Germinal center (tissue), 1 donor: Measurements from ENCODE around the gene ST6GALNAC4.

Experiments
- DNase-seq: peaks from one replicate; pipeline ENCODE4 v3.0.0; 2012; ENCODE audit warnings: mixed read lengths, low spot score

Gene ST6GALNAC4

GRCh38 chr9:127946728-127947127 is 29.9 kb upstream of the ST6GALNAC4 start:
- no peak for DNase-seq

- DNase-seq = no peak
Observed at GRCh38 chr9:127945942-127946341, 29.1 kb upstream of the ST6GALNAC4 start.

GRCh38 chr9:127945338-127945737 is 28.5 kb upstream of the ST6GALNAC4 start:
- no peak for DNase-seq

GRCh38 chr9:127944586-127945218 is 27.9 kb upstream of the ST6GALNAC4 start:
- no peak for DNase-seq

DNA sequence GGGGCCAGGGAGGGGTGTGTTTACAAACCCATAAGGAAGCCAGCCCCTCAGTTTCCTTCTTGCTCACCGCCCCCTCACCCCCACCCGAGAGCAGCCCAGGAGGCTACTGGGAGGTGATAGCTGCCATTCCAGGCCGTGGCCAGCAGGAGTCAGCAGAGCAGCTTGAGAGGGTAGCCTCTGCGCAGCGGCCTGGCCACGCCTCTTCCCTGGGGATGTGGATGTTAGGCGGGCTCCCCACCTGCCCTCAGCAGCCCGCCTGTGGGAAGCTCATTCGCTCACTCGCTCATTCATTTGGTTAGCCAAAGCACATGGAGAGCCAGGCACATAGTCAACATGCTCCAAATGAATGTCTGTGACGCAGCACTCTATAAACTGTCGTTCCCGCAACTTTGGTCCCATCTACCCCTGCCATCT is 26.9 kb upstream of the ST6GALNAC4 start:
- peak; percentile 78 for DNase-seq

DNA sequence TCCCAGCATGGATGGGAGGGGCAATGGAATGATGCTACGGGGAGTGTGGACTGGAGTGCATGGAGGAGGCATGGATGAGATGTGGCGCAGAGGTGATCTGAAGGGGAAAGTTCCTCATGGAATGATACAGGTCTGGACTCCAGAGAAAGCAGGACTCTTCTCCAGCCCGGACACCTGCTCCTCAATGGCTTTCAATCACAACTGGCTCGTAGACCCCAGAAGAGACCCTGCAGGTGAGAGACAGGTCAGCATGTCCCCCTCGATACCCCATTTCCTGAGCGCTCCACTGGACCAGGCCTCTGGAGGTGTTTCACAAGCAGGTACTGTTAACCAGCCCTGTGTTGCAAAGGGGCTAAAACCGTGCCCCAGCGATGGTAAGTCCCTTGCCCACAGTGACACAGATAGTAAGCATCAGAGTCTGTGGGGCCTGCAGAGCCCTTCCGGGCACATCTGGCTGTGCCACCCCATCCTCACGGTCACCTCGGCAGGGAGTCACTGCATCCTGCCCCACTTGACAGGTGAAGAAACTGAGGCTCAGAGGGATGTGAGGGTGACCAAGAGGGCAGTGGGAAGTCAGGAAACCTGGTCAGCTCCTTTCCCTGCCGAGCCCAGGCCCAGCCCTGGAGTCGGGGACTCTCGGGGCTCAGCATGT is 26.3 kb upstream of the ST6GALNAC4 start:
- no peak for DNase-seq

GRCh38 chr9:127942216-127943010 is 25.6 kb upstream of the ST6GALNAC4 start:
- peak; percentile 57 for DNase-seq

DNA sequence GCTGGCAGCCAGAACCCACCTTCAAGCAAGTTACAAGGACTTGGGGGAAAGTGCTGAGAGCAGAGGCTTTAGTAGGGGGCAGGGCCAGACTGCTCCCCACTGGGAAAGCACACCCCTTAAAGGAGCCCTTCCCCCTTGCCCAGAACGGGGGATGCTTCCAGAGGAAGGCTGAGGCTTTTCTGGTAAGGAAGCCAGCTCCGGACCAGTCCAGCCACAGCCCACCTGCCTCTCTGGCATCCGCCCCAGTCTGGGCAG is 25.0 kb upstream of the ST6GALNAC4 start:
- no peak for DNase-seq

DNA sequence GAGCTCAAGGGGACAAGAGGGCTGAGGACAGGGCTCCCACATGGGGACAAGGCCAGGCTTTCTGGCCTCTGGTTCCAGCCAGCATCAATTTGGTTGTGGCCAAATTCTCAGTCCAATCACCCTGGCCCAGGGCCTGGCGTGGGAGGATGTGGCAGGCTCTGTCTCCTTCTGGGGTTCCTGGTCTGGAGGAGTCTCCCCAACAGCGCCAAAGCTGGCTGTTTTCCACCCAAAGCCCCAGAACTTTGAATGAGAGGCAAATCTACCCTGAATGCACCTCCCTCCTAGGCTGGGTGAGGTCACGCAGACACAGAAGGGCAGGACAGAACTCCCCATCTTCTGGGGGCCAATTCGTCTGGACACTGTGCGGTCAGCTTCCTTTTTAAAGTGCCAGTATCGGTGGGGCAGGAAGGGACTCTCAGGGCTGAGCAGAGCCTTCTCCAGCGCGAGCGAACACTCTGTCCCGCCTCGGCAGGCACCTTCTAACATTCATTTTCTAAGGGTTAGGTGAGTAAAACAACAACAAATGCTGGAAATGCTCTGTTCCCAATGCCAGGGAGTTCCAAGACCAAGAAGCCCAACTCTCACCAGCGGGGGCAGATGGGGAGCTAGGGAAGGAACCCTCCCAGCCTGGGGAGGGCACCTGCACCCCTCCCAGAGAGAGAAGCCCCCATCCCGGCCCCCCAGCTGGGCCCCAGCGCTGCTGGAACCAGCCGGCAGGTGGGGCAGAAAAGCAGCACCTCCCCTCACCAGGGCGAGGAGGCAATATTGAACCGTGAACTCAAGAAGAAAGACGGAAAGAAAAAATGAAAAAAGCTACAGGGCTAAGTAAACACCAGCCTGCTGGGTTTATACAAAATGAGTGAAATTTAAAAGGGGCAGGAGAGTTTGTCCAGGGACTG is 24.5 kb upstream of the ST6GALNAC4 start:
- DNase-seq = no peak

DNA sequence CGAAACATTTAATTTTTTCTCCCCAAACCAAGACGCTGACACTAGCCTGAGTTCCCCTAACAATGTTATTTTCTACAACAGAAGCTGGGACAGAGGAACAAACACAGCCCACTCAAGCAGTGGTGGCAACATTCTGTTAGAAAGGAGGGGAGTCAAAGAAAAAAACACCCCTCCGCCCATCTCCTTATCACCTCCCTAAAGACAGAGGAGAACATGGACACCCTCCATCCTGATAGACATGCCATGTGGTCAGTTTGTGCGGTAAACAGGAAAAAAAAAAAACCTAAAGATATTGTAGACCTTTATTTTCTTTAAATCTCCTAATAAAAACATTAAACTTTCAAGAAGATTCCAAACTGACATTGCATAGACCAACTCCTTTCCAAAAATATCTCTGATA is 23.8 kb upstream of the ST6GALNAC4 start:
- DNase-seq = no peak

DNA sequence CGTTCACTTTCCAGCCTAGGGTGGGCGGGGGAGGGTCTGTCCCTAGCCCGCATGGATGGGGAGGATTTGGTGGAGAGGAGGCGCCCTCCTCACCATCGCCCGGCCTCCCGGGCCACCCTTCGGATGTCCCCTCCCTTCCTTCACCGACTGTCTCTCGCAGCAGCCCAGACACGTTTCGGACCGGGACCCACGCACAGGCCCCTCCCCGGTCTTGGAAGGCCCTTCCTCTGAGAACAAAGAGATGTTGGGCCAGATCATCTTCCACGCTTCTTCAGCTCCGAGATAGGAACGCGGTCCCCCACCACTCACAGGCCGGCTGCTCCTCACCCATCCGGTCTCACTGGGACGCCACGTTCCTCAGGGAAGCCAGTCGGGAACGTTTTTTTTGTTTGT is 21.5 kb upstream of the ST6GALNAC4 start:
- DNase-seq = no peak

DNA sequence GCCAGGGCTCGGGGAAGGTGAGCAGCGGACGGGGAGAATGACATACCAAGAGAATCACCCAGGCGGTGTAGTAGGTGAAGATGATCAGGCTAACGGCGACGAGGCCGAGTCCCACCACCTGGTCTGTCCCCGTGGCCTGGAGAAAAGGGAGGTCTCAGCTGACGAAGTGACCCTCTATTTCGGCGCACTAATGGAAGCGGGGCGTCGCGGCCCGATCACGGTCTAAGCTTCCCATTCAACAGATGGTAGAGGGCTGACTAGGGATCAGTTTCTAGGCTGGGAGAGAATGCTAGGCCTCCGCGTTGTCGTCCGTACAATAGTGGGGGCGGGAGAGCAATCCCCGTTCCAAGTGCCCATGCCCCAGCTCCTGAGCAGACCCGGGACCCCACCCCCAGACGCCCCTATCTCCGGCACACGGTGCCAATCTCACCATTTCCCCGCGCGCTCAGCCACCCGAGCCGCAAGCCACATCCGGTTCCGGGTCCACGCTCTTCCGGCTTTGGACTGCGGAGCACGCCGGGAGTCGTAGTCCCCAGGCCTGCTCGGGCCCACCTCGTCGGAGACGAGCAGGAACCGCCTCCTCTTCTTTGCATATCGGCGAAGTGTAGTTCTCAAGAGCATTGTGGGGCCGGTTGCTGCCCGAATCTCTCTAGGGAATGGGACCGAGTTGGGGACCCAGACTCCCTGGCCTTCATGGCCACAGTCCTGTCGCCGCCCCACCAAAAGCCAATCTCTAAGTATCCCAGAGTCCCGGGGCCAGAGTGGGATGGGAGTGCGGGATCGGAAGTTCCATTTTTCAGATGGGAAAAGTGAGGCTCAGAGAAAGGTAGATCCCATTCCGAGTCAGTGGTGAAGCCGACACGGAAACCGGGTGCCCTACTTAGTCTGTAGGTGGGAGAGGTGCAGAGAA is 20.8 kb upstream of the ST6GALNAC4 start, which contains the start of gene DPM2:
Gene DPM2, minus strand, starts transcription at position 467 of the 910 bp plus-strand sequence. Its CDS starts 34 bp downstream, at position 433.
- peak; percentile 93 for DNase-seq

DNA sequence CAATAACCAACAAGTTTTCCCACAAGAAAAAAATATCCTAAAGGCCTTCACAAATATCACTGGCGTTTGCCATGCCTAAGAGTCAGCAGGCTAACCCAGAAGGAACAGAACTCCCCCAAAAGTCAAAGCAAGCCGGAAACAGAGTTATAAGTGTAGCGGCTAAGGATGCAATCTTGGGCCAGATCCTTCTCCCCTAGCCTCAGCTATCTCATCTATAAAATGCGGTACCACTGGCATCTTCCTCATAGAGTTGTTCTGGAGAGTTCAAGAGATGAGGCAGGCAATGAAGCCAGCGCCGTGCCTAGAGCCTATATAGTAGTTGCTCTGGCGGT is 20.2 kb upstream of the ST6GALNAC4 start:
- no peak for DNase-seq

DNA sequence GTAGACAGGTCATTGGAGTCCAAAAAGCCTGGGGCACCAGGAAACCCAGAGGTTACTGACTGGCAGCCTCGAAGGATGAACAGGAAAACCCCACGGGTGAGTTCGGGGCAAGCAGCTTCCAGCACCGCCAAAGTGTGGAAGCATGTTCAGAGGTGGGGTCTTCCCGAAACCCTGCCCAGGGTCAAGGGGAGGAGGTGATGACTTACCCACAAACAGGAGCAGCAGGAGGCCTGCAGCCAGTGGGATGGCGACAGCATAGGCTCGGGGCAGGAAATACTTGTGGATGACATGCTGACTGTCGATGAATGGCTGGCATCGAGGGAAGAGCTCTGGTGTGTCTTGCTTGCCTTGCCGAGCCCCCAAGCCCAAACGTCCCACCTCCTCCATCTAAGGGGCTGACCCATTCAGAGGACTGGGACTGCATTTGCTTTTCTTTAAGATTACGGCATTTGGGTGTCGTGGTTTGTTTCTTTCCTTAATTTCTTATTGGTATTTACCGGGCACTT is 19.6 kb upstream of the ST6GALNAC4 start:
- no peak for DNase-seq

GRCh38 chr9:127935765-127936221 is 19.0 kb upstream of the ST6GALNAC4 start:
- no peak for DNase-seq

GRCh38 chr9:127934986-127935385 is 18.1 kb upstream of the ST6GALNAC4 start:
- no peak for DNase-seq

- DNase-seq = no peak
Observed at GRCh38 chr9:127934248-127934647, 17.4 kb upstream of the ST6GALNAC4 start.

- peak; percentile 35 for DNase-seq
Observed at GRCh38 chr9:127931092-127931881, 14.4 kb upstream of the ST6GALNAC4 start.

DNA sequence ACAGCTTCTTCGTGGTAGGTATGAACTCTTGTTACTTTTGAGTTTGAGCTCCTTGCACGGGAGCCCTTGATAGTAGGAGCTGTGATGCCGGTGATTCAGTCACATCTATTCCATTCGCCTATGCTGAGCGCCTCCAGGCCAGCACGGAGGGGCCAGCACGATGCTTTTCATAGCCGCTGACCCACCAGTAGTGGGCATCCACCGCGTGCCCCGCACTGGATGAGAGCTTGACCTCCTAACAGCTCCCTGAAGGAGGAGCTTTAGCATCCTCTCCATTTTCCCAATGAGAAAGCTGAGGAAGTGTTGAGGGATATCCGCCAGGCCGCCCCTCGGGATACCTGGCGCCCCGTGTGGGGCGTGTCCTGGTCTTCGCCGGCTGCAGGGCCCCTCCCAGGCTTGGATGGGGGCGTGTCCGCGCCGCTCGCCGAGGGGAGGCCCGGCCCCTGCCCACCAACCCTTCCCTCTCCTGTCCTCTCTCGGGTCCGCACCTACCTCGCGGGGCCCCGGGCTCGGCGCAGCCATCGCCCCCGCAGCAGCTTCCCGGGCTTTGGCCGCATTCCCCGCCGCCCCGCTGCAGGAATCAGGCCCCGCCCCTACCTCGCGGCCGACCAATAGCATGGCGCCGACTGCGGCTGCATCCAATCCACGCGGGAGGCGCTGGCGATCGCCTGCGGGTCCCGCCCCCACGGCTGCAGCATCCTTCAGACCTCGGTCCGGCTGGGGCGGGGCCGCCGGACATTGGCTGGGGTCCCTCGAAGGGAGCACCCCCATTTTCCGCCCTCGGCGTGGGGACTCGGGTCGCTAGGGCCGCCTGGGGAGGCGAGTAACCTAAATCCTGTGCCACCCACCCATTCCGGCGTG is 13.6 kb upstream of the ST6GALNAC4 start, which contains the start of gene PIP5KL1:
Gene PIP5KL1, minus strand, starts transcription at position 547 of the 861 bp plus-strand sequence. Its CDS starts 25 bp downstream, at position 522.
- peak; percentile 95 for DNase-seq
